Loucy (cell line): ENCODE measurements around the gene CDK9.

Source experiments
- H2AFZ ChIP-seq: fragments of 200-600 bp; sonication (generic); 2 replicates; pipeline ENCODE4 v1.6.0; 2016; ENCODE audit warnings: antibody characterized with exemption, mild to moderate bottlenecking, low read length, moderate library complexity
- H3F3A ChIP-seq: fragments of 200-600 bp; 2 replicates; pipeline ENCODE4 v1.6.0; 2016; ENCODE audit warnings: antibody characterized with exemption, low read depth, mild to moderate bottlenecking
- H3K27me3 ChIP-seq: fragments of 200-600 bp; sonication (generic); 2 replicates; pipeline ENCODE4 v1.6.1; 2014; ENCODE audit warnings: low read length, mild to moderate bottlenecking; ENCODE audit not compliant: insufficient read depth, poor library complexity, severe bottlenecking
- H3K36me3 ChIP-seq: fragments of 200-600 bp; sonication (generic); 2 replicates; pipeline ENCODE4 v1.6.1; 2016; ENCODE audit warnings: low read length; ENCODE audit not compliant: insufficient read depth
- H3K4me1 ChIP-seq: fragments of 200-600 bp; sonication (generic); 2 replicates; pipeline ENCODE4 v1.5.1; 2014; ENCODE audit warnings: low read length, mild to moderate bottlenecking; ENCODE audit not compliant: insufficient read depth, poor library complexity, severe bottlenecking
- H3K4me2 ChIP-seq: fragments of 200-600 bp; sonication (generic); 2 replicates; pipeline ENCODE4 v1.6.0; 2014; ENCODE audit warnings: antibody characterized with exemption, low read length, low read depth, mild to moderate bottlenecking; ENCODE audit not compliant: poor library complexity, severe bottlenecking
- H3K4me3 ChIP-seq: fragments of 200-600 bp; sonication (generic); 2 replicates; pipeline ENCODE4 v1.5.1; 2014; ENCODE audit warnings: low read length, mild to moderate bottlenecking, mixed read lengths; ENCODE audit not compliant: poor library complexity, severe bottlenecking
- H3K79me2 ChIP-seq: fragments of 200-600 bp; sonication (generic); 2 replicates; pipeline ENCODE4 v1.6.1; 2014; ENCODE audit warnings: low read length; ENCODE audit not compliant: insufficient read depth
- H3K9ac ChIP-seq: fragments of 200-600 bp; sonication (generic); 2 replicates; pipeline ENCODE4 v1.6.0; 2014; ENCODE audit warnings: mild to moderate bottlenecking, low read depth, low read length, moderate library complexity; ENCODE audit not compliant: poor library complexity, severe bottlenecking
- H3K9me2 ChIP-seq: fragments of 200-600 bp; sonication (generic); replicated peaks from 2 replicates; pipeline ENCODE4 v1.6.1; 2016; ENCODE audit warnings: low read depth, low read length, mixed read lengths
- H3K9me3 ChIP-seq: fragments of 200-600 bp; sonication (generic); 2 replicates; pipeline ENCODE4 v1.6.1; 2014; ENCODE audit warnings: mild to moderate bottlenecking, antibody characterized with exemption, low read length, low read depth; ENCODE audit not compliant: insufficient read depth
- H4K20me1 ChIP-seq: fragments of 200-600 bp; sonication (generic); 2 replicates; pipeline ENCODE4 v1.6.0; 2014; ENCODE audit warnings: antibody characterized with exemption, low read length, mild to moderate bottlenecking; ENCODE audit not compliant: insufficient read depth, poor library complexity, severe bottlenecking
- CTCF ChIP-seq: fragments of 200-600 bp; sonication (generic); conservative IDR thresholded peaks from 2 replicates; pipeline ENCODE4 v1.5.1; 2014; ENCODE audit warnings: mild to moderate bottlenecking, antibody characterized with exemption, low read length
- EZH2phosphoT487 ChIP-seq: fragments of 200-600 bp; IDR thresholded peaks from 2 replicates; pipeline ENCODE4 v1.6.1; 2018; ENCODE audit warnings: antibody characterized with exemption, mild to moderate bottlenecking, moderate library complexity, borderline replicate concordance

CDK9 gene

GRCh38 chr9:127828262-127829031 lies 42.6 kb downstream of the CDK9 start:
- H3K27me3 ChIP-seq = no peaks in the 10 kb centered on the region
- no peak overlapping the region for H3K9ac ChIP-seq
- H2AFZ ChIP-seq = no peak overlapping the region
- H3K4me3 ChIP-seq = no peak overlapping the region
- no peak overlapping the region for H3K4me2 ChIP-seq
- no peaks in the 10 kb centered on the region for H3K79me2 ChIP-seq
- H3F3A ChIP-seq = no peaks in the 10 kb centered on the region
- no peaks in the 10 kb centered on the region for H3K9me3 ChIP-seq
- H3K36me3 ChIP-seq = no peaks in the 10 kb centered on the region
- no peaks in the 10 kb centered on the region for H4K20me1 ChIP-seq
- H3K4me1 ChIP-seq = peaks cover 10% of the 10 kb centered on the region
- TF ChIP-seq EZH2phosphoT487 (no peak), CTCF (no peak)
- H3K9me2 ChIP-seq = no peaks in the 10 kb centered on the region

GRCh38 chr9:127829205-127829906 lies 43.5 kb downstream of the CDK9 start:
- no peak overlapping the region for H3K4me2 ChIP-seq
- peaks cover 10% of the 10 kb centered on the region for H3K4me1 ChIP-seq
- H3K9me3 ChIP-seq = no peaks in the 10 kb centered on the region
- H3F3A ChIP-seq = no peaks in the 10 kb centered on the region
- H3K27me3 ChIP-seq = no peaks in the 10 kb centered on the region
- H2AFZ ChIP-seq = no peak overlapping the region
- H3K9ac ChIP-seq = no peak overlapping the region
- no peaks in the 10 kb centered on the region for H3K79me2 ChIP-seq
- H3K9me2 ChIP-seq = no peaks in the 10 kb centered on the region
- TF ChIP-seq EZH2phosphoT487 = no peak
- TF ChIP-seq CTCF = no peak
- H3K36me3 ChIP-seq = no peaks in the 10 kb centered on the region
- no peaks in the 10 kb centered on the region for H4K20me1 ChIP-seq
- H3K4me3 ChIP-seq = no peak overlapping the region

GRCh38 chr9:127832248-127832647 lies 46.4 kb downstream of the CDK9 start:
- Histone ChIP-seq H3F3A (no peaks in the 10 kb centered on the region), H3K27me3 (no peaks in the 10 kb centered on the region), H3K36me3 (no peaks in the 10 kb centered on the region), H4K20me1 (no peaks in the 10 kb centered on the region), H3K9me2 (no peaks in the 10 kb centered on the region), H3K4me3 (no peak overlapping the region), H2AFZ (no peak overlapping the region), H3K4me2 (no peak overlapping the region), H3K4me1 (peaks cover 11% of the 10 kb centered on the region), H3K79me2 (no peaks in the 10 kb centered on the region), H3K9me3 (no peaks in the 10 kb centered on the region), H3K9ac (no peak overlapping the region)
- TF ChIP-seq CTCF = no peak
- TF ChIP-seq EZH2phosphoT487 = no peak
